GM21526 (cell line): ENCODE results near the gene DAGLA.
A peak's percentile ranks its signal among the peaks of the same experiment; 100 is the strongest.

Source experiments
- ATAC-seq: cut with Tn5 transposase; IDR thresholded peaks from one replicate; pipeline ENCODE4 v1.9.1; 2021; ENCODE audit warnings: moderate library complexity; ENCODE audit not compliant: unreplicated experiment, low FRiP score

The DAGLA gene

DNA sequence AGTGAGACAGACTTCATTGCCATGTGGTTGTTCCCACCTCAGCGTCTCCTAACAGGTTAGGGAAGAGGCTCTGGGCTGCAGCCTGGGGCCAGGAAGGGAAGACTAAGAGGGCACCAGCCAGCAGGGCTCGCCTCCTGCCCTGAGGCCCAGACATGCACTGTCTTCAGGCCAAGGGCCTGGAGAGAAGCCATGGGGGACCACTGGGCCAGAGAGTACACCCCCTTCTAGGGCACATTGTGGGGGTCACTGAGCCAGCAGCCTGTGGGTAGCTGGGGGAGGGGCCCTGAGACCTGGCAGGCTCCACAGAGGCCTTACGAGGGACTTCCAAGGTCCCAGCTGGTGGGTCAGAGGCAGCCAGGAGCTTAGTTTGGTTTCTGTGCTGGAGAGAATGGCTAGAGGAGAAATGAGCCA lies 47.2 kb downstream of the DAGLA start:
- no peak for ATAC-seq

DNA sequence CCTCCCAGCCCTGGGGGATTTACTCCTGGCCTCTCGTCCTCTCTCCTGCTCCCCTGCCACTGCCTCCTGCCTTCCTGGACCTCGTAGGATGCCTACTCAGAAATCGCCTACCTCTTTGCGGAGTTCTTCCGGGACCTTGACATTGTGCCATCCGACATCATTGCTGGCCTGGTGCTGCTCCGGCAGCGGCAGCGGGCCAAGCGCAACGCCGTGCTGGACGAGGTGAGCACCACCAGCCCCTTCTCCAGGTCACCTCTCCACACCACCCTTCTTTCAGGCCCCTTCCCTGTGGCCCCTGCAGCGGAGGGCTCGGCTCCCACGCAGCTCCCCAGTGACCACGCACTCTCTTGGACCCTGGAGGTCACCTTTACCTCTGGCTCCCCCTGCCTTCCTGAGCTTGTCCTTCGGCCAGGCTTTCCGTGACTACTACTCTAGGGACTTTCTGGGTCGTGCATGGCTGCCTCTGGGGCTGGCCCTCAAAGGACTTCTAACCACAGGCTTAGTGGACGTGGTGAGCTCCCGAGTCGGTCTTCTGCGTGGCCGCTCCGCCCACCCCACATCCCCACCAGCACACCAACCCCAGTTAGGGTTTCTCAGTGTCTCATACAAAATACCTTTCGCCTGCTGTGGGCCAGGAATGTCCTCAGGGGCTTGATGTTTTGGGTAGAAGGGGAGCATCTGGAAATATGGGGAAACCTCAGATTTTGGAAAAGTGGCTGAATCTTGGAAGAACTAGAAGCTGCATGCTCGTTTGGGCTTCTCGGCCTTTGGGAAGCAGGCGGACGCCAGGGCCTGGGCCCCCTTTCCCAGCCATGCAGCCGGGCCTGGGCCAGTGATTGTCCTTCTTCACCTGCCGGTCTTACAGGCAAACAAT lies 48.1 kb downstream of the DAGLA start:
- ATAC-seq, result no peak

DNA sequence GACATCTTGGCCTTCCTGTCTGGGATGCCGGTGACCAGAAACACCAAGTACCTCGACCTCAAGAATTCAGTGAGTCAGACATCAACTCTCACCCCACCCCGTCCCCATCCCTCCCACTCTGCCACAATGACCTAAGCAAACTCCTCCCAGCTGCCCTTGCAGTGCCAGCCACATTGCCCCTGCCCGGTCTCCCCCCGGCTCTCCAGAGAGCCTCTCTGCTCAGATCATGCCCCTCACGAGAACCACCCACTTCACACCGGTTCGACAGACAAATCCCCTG lies 48.7 kb downstream of the DAGLA start:
- no peak for ATAC-seq

DNA sequence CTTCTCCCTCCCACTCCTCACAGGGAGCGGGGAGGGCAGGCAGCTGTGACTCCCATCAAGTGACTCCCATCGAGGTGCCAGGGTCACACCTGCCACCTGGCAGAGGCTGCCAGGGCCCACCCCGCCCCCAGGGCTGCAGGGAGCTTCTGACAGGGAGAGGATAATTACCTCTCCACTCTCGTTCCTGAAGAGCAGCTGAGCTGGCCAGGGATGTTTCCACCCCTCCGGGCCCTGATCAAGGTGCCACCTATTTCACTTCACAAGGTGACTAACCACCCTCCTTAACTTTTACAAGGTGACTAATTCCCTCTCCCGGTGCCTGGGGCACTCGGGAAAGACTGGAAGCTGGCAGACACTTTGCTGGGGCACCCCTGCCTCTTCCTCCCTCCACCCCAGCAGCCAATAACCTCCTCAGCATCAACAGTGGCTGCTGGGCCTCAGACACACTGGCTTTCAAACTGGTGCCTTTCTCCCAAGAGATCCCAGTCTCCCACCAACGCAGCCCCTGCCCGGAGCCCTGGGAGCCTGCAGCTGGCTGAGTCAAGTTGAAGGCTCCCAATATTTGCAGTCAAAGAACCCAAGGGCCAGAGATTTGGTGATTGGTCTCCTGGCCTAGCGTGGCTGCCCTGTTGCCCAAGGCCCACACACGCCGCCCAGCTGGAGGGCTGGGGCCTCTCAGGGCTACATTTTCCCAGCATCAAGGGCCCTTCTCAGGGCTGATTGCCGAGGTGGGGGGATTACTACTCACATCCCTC lies 50.2 kb downstream of the DAGLA start:
- no peak for ATAC-seq

DNA sequence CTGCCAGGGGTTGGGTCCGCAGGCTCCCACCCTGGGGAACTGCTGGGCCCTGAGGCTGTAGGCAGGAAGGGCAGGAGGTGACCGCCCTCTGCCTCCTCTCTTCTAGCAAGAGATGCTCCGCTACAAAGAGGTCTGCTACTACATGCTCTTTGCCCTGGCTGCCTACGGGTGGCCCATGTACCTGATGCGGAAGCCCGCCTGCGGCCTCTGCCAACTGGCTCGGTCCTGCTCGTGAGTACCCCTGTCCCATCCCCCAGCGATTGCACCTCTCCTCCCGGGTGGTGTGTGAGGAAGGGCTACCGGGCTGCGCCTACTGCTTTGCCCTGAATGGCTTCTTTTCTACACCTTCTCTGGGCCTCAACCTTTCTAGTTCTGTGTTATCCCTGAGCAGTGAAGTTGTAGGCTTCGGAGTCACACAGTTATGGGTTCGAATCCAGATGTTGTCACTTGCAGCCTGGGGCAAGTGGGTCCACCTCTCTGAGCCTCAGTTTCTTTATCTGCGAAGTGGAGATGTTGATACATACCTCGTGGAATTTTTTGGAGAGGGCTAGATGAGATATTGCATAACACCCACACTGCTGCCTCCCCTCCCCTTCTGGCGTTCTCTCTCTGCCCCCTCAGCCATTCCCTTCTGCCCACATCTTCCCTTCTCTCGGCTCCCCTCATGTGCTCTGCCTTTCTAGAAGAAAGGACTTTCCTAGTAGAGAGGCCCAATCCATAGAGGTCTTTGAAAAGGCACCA lies 51.2 kb downstream of the DAGLA start:
- no peak for ATAC-seq

DNA sequence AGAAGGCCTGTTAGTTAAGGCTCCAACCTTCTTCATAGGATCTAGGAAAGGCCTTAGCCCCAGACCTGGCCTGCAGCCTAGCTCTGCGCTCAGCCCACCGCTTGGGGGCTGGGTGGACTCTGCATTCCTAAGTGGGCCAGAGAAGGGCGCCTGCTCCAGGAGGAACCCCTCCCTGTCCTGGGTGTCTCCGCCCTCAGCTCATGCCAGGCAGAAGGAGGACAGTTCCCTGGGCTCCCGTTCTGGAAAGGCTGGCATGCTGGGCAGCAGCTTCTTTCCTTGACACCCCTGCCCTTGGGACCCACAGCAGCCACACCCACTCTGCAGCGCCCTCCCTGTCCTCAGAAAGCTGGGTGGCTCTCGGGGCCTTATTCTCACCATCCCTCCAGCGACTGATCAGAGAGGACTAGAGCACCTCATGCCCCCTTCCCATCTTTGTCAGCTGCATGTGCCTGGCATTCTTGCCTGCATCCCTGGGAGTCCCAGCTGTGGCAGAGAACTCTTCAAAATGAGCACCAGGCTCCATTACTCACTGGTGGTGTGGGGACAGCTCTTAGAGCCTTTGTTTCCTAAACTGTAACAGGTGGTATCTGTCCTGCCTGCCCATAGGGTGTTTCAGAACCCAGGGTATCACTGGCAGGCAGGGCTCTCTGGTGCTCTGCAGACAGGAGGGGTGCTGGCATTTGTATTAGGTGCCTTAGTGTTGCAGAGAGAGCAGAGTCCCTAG lies 51.9 kb downstream of the DAGLA start:
- ATAC-seq, result no peak

DNA sequence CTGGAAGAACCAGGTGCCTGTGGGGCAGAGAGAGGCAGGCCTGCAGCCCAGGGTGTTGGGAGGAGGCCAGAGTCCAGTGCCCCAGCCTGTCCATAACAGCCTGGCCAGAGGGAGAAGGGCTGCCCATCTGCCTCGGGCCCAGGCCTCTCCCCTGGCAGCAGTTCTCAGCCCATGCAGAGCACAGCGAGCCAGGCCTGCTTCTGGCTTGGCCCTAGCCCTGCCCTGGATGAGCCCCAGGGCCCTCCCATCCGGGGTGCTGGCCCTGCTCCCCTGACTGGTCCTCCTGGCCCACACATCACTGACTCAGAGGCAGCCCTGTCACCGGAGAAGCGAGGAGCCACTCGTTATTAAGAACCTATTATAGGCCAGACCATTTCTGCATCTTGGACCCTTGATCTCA lies 52.5 kb downstream of the DAGLA start:
- ATAC-seq, result no peak

DNA sequence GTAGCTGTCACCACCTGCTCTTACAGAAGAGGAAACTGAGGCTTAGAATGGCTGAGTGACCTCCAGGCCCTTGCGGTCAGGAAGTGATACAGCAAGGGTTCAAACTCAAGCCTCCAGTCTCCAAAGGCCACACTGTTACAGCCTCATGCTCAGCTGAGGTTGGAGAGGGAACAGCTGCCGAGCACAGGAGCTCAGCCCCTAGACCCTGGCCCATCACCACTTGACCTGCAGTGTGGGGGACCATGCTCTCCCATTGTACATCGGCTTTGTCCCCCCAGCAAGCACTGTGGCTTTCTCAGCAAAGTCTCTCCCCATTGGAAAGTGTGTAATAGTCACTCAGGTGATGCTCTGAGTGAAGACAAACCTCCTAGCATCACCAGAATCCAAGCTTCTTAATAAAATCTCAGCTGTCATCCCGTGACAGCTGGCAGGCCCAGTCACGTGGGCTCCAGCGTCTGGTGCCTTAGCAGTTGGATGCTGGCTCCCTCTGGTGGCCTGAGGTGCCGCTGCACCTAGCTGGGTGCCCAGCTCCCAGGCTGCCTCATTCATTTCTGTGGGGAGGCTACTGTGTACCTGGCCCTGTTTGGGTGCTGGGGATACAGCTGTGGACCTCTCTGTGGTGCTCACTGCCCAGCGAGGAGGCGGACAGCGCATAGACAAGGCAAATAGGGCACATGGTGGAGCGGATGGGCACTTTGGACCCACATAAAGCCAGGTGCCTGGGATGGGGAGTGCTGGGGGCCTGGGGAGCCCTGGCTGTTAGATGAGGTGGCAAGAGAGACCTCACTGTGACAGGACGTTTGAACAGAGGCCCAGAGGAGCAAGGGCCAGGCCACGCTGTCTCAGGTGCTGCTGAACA lies 53.2 kb downstream of the DAGLA start:
- ATAC-seq, result peak; percentile 82

DNA sequence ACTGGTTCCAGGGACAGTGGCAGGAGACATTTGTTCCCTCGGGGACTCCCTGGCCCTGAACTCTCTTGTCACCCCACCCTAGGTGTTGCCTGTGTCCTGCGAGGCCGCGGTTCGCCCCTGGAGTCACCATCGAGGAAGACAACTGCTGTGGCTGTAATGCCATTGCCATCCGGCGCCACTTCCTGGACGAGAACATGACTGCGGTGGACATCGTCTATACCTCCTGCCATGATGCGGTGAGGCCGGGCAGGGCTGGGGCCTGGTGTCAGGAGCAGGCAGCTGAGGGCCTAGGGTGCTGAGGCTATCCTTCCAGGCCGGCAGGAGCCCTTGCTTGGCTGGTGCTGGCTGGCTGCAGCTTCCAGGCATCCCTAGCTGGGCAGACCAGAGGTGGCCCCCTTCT lies 54.6 kb downstream of the DAGLA start:
- ATAC-seq, result no peak

DNA sequence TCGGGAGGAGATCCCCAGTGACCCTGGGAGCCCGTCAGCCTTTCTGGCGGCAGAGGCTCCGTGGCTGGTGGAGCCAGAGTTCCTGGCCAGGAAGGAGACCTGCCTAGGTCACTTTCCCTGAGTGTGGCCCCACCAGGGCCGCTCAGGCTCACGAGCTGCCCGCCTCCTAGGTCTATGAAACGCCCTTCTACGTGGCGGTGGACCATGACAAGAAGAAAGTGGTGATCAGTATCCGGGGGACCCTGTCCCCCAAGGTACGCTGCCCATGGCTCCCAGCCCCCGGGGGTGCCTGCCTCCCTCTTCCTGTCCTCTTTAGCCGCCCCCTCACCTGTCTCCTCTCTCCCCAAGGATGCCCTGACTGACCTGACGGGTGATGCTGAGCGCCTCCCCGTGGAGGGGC lies 55.2 kb downstream of the DAGLA start:
- ATAC-seq, result no peak

DNA sequence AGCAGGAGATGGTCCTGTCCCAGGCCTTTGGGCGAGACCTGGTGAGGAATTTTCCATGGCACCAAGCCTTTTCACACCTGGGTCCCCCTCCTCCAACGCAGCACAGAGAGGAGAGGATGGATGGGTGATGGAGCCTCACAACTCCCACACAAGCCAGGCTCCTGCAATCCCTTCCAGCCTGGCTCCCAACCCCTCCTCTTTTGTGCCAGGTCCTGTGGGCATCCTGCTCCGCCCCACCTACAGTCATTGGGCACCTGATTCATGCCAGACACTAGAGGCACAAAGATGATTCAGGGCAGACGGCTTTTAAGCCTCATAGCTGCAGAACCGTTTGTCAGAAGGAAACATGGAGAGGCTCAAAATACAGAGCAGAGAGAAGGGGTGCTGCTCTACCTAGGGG lies 56.1 kb downstream of the DAGLA start:
- no peak for ATAC-seq

DNA sequence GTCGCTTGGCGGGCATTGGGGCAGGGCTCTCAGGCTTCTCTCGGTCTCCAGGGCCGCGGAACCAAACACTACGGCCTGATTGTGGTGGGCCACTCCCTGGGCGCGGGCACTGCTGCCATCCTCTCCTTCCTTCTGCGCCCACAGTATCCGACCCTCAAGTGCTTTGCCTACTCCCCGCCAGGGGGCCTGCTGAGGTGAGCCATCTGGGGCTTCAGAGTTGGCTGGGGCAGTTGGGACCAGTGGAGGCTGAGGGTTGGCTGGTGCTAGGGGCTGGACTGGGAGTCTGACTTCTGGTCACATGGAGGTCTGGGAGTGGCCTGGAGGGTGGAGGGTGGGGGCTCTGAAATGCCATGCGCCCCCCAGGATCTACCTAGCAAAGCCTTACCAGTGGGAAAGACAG lies 56.9 kb downstream of the DAGLA start:
- ATAC-seq, result no peak

DNA sequence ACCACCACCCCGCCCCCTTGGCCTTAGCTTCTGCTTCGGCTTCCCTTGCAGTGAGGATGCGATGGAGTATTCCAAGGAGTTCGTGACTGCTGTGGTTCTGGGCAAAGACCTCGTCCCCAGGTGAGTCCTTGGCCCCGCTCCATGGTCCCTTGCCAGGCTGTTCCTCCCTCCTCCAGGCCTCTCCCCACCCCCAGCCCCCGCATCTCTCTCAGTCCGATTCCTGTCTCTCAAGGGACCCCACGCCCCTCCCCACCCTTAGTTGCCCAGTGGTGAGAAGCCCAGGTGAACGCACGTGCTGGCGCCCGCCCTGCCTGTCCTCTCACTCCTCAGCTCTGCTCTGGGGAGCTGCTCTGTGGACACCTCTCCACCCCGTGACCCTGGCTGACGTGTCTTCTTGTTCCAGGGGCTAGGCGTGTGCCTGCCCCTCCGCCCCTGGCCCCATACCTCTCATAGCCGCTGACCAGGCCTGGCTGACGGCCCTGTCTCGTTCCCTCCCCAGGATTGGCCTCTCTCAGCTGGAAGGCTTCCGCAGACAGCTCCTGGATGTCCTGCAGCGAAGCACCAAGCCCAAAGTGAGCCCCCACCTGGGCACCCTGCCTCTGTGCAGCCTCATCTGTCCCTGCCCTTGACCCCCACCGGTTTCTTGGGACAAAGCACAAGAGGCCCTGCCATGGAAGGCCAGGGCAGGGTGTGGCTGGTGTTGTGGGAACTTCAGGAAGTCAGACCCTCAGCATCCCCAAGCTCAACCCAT lies 57.6 kb downstream of the DAGLA start:
- no peak for ATAC-seq

DNA sequence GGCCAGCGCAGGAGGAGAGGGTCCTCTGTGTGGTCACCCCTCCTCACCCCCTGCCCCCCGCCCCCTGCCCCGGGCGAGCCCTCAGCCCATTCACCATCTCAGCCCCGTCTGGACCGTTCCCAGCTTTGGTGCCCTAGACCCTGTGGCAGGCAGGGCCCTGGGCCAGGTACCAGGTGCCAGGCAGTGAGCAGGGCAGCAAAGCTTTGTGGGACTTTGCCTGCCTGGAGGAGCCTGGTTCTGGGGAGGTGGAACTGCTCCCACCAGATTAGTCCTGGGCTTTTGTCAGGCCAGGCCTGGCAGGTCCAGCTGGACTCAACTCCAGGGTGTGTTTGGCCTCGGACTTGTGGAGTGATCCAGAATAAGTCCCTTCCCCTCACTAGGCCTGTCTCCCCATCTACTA lies 58.6 kb downstream of the DAGLA start:
- no peak for ATAC-seq

DNA sequence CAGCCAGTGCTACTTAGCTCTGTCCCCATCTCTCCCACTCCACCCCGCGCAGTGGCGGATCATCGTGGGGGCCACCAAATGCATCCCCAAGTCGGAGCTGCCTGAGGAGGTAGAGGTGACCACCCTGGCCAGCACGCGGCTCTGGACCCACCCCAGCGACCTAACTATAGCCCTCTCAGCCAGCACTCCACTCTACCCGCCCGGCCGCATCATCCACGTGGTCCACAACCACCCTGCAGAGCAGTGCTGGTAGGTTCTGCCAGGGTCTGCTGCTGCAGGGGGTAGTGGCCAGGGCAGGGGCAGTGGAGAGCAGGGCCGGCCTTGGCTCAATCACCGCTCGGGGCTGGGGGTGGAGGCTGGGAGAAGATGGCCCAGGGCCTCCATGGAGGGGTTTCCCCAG lies 59.2 kb downstream of the DAGLA start:
- no peak for ATAC-seq

DNA sequence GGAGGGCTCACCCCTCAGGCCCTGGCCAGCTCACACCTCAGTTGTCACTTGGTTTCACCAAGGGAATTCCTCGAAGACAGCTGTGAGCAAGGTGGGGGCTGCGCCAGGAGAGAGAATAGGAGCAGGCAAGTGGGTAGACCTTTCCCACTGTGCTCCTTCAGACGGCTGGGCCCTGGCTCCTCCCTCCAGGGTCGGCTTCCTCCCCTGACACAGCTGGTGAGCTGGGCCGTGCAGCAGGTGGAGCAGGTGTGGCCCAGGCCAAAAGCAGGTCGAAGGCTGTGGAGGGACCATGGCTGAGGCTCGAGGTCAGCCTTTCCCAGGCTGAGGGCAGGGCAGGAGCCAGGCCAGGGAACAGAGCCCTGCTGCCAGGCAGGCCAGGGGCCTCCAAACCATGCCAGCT lies 59.8 kb downstream of the DAGLA start:
- no peak for ATAC-seq

DNA sequence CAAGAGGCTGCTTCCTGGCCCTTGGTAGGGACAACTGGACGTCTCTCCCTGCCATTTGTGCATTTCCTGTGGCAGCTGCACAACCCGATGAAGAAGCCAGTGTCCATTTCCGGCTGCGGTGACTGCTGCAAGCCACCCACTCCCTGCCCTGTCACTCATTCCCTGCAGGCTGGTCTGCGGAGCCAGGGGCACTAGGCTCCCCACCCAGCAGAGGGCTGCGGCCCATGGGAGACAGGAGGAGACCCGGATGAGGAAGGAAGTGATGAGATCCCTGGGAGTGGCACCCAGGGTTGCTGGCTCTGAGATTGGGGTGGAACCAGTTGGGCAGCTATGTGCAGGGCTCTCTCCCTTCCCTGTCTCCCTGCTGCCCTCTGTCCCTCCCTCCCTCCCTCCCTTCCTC lies 62.2 kb downstream of the DAGLA start:
- no peak for ATAC-seq

DNA sequence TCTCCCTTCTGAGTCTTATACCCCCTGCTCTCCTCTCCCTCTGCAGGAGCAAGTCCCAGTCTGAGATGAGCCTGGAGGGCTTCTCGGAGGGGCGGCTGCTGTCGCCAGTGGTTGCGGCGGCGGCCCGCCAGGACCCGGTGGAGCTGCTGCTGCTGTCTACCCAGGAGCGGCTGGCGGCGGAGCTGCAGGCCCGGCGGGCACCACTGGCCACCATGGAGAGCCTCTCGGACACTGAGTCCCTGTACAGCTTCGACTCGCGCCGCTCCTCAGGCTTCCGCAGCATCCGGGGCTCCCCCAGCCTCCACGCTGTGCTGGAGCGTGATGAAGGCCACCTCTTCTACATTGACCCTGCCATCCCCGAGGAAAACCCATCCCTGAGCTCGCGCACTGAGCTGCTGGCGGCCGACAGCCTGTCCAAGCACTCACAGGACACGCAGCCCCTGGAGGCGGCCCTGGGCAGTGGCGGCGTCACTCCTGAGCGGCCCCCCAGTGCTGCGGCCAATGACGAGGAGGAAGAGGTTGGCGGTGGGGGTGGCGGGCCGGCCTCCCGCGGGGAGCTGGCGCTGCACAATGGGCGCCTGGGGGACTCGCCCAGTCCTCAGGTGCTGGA lies 63.4 kb downstream of the DAGLA start:
- ATAC-seq, result no peak

DNA sequence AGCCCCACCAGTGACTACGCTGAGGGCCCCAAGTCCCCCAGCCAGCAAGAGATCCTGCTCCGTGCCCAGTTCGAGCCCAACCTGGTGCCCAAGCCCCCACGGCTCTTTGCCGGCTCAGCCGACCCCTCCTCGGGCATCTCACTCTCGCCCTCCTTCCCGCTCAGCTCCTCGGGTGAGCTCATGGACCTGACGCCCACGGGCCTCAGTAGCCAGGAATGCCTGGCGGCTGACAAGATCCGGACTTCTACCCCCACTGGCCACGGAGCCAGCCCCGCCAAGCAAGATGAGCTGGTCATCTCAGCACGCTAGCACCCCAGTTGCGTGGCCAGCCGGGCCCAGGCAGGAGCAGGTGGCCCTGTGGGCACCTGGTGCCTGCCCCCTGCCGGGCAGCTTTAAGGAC lies 64.0 kb downstream of the DAGLA start:
- no peak for ATAC-seq
